Right lobe of liver (tissue), 4 donors: ENCODE data around the gene DNAJB6.

Experiments used
- POLR2A ChIP-seq: fragments of 450-650 bp; IDR thresholded peaks from one replicate; pipeline ENCODE4 v1.6.1; 2017; ENCODE audit warnings: antibody characterized with exemption, mild to moderate bottlenecking
- TF ChIP-seq, protein P1 (sequence below), 4 donors: fragments of 200-600 bp in 3 of 4; fragments of 450-650 bp in 1 of 4; IDR thresholded peaks; one replicate each; pipeline versions ENCODE4 v1.5.1 to v1.8.0; 2016 to 2022; ENCODE audit warnings: antibody characterized with exemption in 4 of 4, mild to moderate bottlenecking in 2 of 4
- donor health status: DM: no; HTN: no; CAD: no.
- donor health status: DM: no; HTN: no; CAD: no.
- donor health status: DM: no; HTN: yes; CAD: no.

DNA sequence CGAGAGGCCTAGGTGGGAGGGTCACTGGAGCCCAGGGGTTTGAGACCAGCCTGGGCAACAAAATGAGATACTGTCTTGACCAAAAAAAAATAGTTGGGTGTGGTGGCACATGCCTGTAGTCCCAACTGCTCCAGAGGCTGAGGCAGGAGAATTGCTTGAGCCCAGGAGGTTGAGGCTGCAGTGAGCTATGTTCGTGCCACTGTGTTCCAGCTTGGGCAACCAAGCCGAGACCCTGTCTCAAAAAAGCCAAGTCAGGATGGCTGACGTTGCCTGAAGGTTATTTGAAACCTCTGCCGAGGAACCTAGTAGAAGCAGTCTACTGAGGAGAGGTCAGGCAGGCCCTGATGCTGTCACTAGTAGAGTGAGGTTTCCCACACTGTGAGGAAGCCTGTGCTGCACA, 22.8 kb downstream of the DNAJB6 start:
- TF ChIP-seq, protein P1, sequence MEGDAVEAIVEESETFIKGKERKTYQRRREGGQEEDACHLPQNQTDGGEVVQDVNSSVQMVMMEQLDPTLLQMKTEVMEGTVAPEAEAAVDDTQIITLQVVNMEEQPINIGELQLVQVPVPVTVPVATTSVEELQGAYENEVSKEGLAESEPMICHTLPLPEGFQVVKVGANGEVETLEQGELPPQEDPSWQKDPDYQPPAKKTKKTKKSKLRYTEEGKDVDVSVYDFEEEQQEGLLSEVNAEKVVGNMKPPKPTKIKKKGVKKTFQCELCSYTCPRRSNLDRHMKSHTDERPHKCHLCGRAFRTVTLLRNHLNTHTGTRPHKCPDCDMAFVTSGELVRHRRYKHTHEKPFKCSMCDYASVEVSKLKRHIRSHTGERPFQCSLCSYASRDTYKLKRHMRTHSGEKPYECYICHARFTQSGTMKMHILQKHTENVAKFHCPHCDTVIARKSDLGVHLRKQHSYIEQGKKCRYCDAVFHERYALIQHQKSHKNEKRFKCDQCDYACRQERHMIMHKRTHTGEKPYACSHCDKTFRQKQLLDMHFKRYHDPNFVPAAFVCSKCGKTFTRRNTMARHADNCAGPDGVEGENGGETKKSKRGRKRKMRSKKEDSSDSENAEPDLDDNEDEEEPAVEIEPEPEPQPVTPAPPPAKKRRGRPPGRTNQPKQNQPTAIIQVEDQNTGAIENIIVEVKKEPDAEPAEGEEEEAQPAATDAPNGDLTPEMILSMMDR (IDR thresholded peaks at IDR 0.05): no peak
- TF ChIP-seq POLR2A: no peak
